HG03045 (cell line): ENCODE data around the gene FYN.
A peak's percentile ranks its signal among the peaks of the same experiment; 100 is the strongest.
"Not testable (repeated sequence)": the region's sequence is repeated elsewhere in the genome, so short reads cannot be mapped to it uniquely, and the experiment has no call there.

Source experiments
- ATAC-seq: cut with Tn5 transposase; IDR thresholded peaks from one replicate; pipeline ENCODE4 v1.9.1; 2021; ENCODE audit warnings: mild to moderate bottlenecking, moderate library complexity; ENCODE audit not compliant: unreplicated experiment

Gene FYN

GRCh38 chr6:111835398-111835797 lies 37.9 kb downstream of the FYN start:
- not testable (repeated sequence) for ATAC-seq

GRCh38 chr6:111834356-111834755 lies 38.9 kb downstream of the FYN start:
- ATAC-seq: no peak

DNA sequence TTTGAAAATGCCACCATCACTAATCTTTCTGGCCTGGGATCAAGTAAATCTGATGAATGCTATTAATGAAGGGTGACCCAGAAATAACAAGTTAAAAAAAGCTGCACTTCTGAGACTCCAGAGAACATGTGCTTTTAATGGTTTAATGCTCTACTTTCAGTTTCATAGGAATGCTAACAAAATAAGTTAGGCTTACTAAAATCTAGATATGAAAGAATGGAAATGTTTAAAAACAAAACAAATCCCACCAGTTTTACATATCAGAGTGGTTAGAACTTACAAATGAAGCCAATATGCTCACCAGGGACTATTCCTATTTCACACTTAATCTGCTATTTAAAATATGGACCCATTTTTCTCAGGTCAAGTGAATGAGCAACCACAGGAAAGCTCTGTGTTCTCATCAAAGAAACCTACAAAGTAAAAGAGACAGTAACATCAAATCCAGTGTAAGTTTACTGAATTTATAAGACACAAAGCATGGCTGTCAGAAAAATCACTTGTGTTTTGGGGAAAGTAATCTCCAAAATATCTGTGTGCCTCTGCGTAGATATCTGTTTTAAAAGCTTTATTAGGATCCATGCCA lies 40.3 kb downstream of the FYN start:
- no peak for ATAC-seq

- no peak for ATAC-seq
Observed at GRCh38 chr6:111831408-111831807, 41.8 kb downstream of the FYN start.

- no peak for ATAC-seq
Observed at GRCh38 chr6:111829998-111830397, 43.3 kb downstream of the FYN start.

- ATAC-seq: no peak
Observed at GRCh38 chr6:111829581-111829980, 43.7 kb downstream of the FYN start.

GRCh38 chr6:111828809-111829208 lies 44.4 kb downstream of the FYN start:
- ATAC-seq: no peak

DNA sequence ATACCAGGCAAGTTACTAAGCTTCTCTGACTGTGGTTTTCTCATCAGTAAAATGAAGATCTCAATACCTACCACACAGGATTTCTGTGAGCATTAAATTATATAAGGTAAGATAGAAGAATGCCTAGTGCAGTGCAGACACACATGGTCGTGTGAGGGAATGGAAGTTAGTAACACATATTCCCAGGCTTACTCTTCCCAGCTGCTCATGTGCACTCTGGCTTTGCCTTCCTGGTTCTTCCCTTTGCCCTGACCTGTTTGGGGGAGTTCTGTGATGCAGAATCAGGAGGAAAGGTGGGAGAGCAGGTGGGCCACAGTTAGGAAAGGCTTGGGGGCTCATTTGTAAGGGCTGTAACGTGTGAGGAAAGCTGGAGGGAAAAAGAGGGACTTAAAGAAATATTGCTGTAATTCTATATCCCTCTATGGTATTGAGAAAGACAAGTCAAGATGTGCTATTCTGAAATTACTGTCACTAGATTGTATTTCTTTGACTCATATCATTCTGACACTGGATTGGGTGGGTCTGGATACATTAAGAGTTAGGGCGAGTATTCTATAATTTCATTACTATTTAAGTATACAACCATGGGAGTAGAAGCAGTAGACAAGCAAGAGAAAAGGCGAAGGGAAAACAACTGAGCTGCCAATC lies 47.7 kb downstream of the FYN start:
- no peak for ATAC-seq

- peak; percentile 91 for ATAC-seq
Observed at GRCh38 chr6:111824608-111825337, 48.5 kb downstream of the FYN start.

- ATAC-seq: no peak
Observed at GRCh38 chr6:111823831-111824607, 49.2 kb downstream of the FYN start.

- no peak for ATAC-seq
Observed at GRCh38 chr6:111823012-111823411, 50.2 kb downstream of the FYN start.

DNA sequence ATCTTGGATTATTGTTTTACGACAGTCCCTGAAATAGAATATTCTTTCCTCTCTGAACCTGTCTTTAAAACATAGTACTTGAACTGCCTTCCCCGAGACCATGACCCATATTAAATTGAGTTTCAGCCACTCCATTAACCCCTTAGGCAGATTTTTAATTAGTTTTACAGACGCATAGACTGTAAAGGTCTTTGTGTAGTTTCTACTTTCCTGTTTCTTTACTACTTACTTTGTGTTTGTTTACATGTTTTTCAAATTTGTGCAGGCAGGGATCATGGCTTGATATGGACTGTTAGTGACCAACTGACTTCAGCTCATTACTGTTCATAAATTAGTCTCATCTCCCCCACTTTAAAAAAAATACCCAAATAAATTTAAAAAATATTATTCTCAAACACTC lies 53.8 kb downstream of the FYN start:
- ATAC-seq: no peak

DNA sequence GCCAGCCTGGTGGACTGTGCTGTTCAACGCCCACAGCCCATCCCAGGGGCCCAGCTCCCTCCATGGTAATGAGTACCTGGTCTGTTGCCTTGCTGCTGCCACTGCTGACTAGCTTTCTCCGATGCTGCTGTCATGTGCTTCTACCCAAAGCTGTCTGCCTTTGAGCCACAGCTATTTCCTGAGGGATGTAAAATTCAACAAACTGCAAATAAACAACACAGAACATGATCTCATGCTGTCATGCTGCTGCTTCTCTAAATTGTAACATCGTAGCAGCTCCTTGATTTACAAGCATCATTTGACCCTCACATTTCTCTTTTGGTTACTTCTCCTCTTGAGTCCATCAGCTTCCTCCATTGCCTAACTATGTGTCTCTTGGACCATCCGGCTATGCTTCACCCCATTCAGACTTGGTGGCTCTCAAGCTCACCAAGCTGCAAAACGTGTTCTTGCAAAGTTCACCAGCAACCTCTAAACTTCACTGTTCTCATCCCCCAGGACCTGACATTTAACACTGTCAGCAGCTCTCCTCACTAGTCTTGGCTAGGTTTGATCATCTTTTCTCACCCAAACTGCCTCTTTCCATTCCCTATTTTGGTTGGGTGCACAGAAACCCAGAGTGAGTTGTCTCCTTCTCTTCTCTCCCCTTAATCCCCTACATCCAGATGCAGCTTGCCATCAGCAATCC lies 54.6 kb downstream of the FYN start:
- ATAC-seq: no peak

GRCh38 chr6:111817451-111818120 lies 55.7 kb downstream of the FYN start:
- ATAC-seq: no peak

GRCh38 chr6:111813677-111814310 lies 59.5 kb downstream of the FYN start:
- no peak for ATAC-seq

GRCh38 chr6:111813237-111813636 lies 60.0 kb downstream of the FYN start:
- no peak for ATAC-seq

DNA sequence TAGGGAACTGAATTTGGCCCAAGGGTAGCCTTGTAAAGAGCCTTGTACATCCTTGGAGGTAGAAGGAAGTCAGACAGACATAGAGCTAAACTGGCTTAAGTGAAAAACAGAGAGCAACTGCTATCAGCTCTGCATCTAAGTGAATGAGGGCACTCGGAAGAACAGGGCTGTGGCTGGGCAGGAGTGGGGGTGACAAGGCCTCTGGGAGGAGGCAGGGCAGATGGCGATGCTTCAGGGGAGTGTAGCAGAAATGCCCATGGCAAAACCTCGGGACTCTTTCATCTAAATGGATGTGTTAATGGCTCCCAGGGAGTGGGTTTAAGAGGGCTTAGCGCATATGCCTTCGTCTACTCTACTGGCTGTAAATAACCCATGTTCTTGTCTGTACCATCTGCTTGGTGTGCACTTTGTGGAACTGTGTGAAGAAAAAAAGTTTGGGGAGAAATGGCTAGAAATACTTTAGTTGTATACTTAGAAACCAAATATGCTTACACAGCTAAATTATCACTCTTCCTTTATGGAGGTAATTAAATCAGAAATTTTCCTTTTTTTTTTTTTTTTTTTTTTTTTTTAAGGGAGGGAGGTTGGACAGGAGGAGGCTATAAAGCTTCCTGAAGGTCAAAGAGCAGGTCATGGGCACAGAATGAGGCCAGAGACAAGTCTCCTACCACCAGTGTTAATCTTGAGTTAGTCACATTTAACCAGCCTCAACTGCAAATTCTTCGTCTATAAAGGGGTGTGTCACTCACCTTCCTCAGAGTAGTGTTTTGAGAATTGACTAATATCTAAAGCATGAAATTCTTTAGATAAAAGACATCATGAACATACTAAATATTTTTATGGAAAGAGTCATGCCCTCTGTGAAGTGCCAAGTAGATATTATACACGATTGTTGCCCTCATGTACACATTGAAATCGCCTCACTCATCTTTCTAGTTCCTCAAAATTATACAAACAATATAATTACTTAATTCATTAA lies 60.9 kb downstream of the FYN start:
- ATAC-seq: no peak

DNA sequence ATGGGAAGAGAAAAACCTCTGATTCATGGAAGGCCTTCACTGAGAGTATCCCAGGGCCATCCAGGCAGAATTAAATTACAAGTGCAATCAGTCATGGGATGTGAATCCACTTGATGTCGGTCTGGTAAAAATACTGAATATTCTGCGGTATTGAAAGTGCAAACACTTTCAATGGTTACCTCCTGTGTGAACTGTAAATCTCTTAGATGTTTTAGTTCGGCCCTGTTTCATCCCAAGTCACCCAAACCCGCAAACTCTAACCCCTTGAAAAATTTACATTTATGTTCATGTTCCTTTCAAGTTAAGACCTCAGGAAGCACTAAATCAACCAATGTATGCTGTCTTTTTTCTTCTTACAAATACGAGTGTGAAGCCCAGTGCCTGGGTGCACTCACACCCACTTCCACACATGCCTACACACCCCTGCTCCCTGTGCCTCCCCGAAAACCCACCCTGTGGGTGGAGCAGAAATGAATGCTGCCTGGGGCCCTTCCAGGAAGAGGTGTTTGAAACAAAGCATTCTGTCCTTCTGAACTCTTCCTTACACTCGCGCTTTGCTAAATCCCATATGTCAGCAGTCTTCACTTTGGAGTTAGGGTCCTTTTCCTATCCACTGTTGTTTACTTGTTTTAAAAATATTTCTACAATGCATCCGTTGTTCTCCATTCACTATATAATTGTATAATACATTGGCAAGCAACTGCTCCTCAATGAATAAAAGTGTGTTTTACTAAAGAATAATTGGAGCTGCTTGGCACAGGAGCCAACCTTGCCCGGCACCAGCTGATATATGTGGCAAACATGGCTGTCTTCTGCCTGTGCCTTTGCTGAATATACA lies 62.7 kb downstream of the FYN start:
- no peak for ATAC-seq
